ENCODE measurements around the gene HHIPL1. TPM values are rescaled to one million over a fixed set of nuclear protein-coding genes. Genes with fewer than 3 reads are reported as not detected.
A peak's percentile ranks its signal among the peaks of the same experiment; 100 is the strongest.

Gene HHIPL1
- total and polyA plus RNA-seq, 2 of the 8 experiments (the other 6 are each of a cell fraction or from before 2014, with no cell fraction given): 1.5 to 2.6 TPM

DNA sequence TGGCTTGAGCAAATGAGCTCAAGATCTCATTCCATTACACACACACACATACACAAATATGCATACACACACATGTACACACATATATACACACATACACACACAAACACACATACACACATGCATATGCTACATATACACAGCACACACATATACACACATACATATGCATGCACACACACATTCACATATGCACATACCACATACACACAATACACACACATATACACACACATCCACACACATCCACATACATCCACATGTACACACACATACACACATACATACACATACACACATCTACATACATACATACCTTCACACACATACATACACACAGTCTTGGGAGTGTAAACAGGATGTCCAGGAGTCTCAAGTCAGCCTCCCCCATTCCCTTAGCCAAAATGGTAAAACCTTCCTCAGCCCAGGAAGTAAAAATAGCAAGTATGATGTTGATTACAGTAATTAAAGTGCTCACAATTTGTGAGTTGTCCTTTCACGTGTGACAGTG lies 12.8 kb downstream of the HHIPL1 start:
- no peak for FAIRE-seq
- ChIA-PET POLR2A (ENCODE audit: partially characterized antibody) (no interaction called here), CTCF (ENCODE audit: partially characterized antibody) (interaction anchor here (0.6 to 2.9 kb wide), 14 partner anchors 10 to 256 kb away, joined by 3 to 9 read pairs (median 4); partner anchors contain the start of gene HHIPL1)
- H2AK5ac ChIP-seq (ENCODE audit: low read depth, low read length): no peak overlapping the region
- no peak overlapping the region for H3K4me2 ChIP-seq (ENCODE audit: insufficient read depth in 1 of 2, low read depth in 2 of 2, low read length in 2 of 2)
- no peak overlapping the region for H3K14ac ChIP-seq (ENCODE audit: insufficient read length)
- no peak overlapping the region for H3K9ac ChIP-seq (replicated peaks in 1 of 4; ENCODE audit: extremely low read depth in 1 of 4, low read depth in 3 of 4, low read length in 3 of 4)
- H2BK120ac ChIP-seq (replicated peaks; ENCODE audit: low read depth, low read length): no peak overlapping the region
- H3K23me2 ChIP-seq (ENCODE audit: low read depth, low read length): peaks cover 16% of the 10 kb centered on the region
- no peak overlapping the region for H3K56ac ChIP-seq (replicated peaks; ENCODE audit: insufficient read length, low read depth, low read length)
- 0 out of 8 replicates have a peak, but pooled peaks cover 0 to 6% (median 0%) of the 10 kb centered on the region in 4 experiments for H3K36me3 ChIP-seq (ENCODE audit: control insufficient read depth in 2 of 4, insufficient read depth in 4 of 4, low read length in 3 of 4)
- peaks cover 0 to 3% of the 10 kb centered on the region in 2 experiments for H4K20me1 ChIP-seq (replicated peaks in 1 of 2; ENCODE audit: control insufficient read depth in 1 of 2, insufficient read depth in 2 of 2, low read length in 2 of 2)
- no peak overlapping the region for H4K5ac ChIP-seq (ENCODE audit: insufficient read length, low read depth, low read length)
- H2BK12ac ChIP-seq (ENCODE audit: low read depth, low read length): peak overlapping the region; percentile 52; the same call in 1 of the 2 replicates
- DNase-seq (ENCODE audit: low read depth in 1 of 2, low spot score in 2 of 2): no peak
- H3K4ac ChIP-seq (replicated peaks; ENCODE audit: insufficient read length, low read depth, low read length): no peak overlapping the region
- H3K18ac ChIP-seq (ENCODE audit: extremely low read depth, low read length): no peak overlapping the region
- H3K27me3 ChIP-seq (replicated peaks in 1 of 4; ENCODE audit: control insufficient read depth in 3 of 4, extremely low read depth in 1 of 4, insufficient read depth in 3 of 4, low read length in 3 of 4): peaks cover 0 to 11% (median 3%) of the 10 kb centered on the region in 4 experiments; a peak in 3 of 7 replicates
- H3K23ac ChIP-seq (ENCODE audit: insufficient read length): no peak overlapping the region
- no peak overlapping the region for H3K27ac ChIP-seq (ENCODE audit: low read depth, low read length)
- no peak overlapping the region for H4K8ac ChIP-seq (ENCODE audit: extremely low read depth, insufficient read depth, low read length)
- peaks cover 4% of the 10 kb centered on the region; the same call in 1 of the 2 replicates for H3K79me1 ChIP-seq (ENCODE audit: low read depth, low read length)
- H3K9me3 ChIP-seq (ENCODE audit: insufficient read depth in 2 of 2, low read depth in 1 of 2, low read length in 1 of 2): no peaks in the 10 kb centered on the region
- 0 out of 2 replicates have a peak overlapping the region, but pooled peaks have one; percentile 6 for H2BK15ac ChIP-seq (ENCODE audit: low read length)
- H4K91ac ChIP-seq (replicated peaks; ENCODE audit: insufficient read length, low read length): no peak overlapping the region
- 70% methylated on average over 1 of the region's 1 CpG; no CpG with 5 or more reads in 1 of the 2 experiments for WGBS, 2 experiments (ENCODE audit: extremely low coverage in 1 of 2, insufficient coverage in 1 of 2, insufficient read length in 1 of 2, insufficient replicate concordance in 2 of 2, low coverage in 1 of 2, low lambda C conversion rate in 2 of 2, missing lambda C conversion rate in 1 of 2)
- H3K4me1 ChIP-seq (replicated peaks in 1 of 4; ENCODE audit: control insufficient read depth in 3 of 4, insufficient read depth in 4 of 4, low read length in 3 of 4): peaks cover 4 to 23% (median 11%) of the 10 kb centered on the region in 4 experiments
- H2BK5ac ChIP-seq (ENCODE audit: low read depth, low read length): 0 out of 2 replicates have a peak overlapping the region, but pooled peaks have one; percentile 1
- peak overlapping the region; percentile 92; the same call in 1 of the 2 replicates for H2BK20ac ChIP-seq (ENCODE audit: low read length)
- H3K79me2 ChIP-seq (ENCODE audit: control insufficient read depth in 1 of 2, insufficient read depth in 2 of 2, low read length in 2 of 2): no peaks in the 10 kb centered on the region
- no peak overlapping the region for H3K4me3 ChIP-seq (ENCODE audit: extremely low read depth in 1 of 4, insufficient read depth in 2 of 4, low read depth in 3 of 4, low read length in 4 of 4)
- no peak overlapping the region for H2AFZ ChIP-seq (ENCODE audit: low read length)
- TF ChIP-seq PHF8 (conservative IDR thresholded peaks at IDR 0.05; ENCODE audit: low read depth, low read length): no peak
- no peak for TF ChIP-seq SRF (IDR thresholded peaks at IDR 0.05; ENCODE audit: low read depth, low read length)
- TF ChIP-seq BRCA1 (IDR thresholded peaks at IDR 0.05; ENCODE audit: low read depth, low read length): no peak
- no peak for TF ChIP-seq BCL11A (IDR thresholded peaks at IDR 0.05; ENCODE audit: low read depth in 2 of 2, low read length in 2 of 2)
- no peak for TF ChIP-seq NANOG (IDR thresholded peaks at IDR 0.05; ENCODE audit: insufficient read depth, low read depth, low read length, poor library complexity, severe bottlenecking)
- no peak for TF ChIP-seq SP1 (IDR thresholded peaks at IDR 0.05; ENCODE audit: low read depth, low read length)
- no peak for TF ChIP-seq SIX5 (IDR thresholded peaks at IDR 0.05; ENCODE audit: low read depth, low read length)
- TF ChIP-seq KDM1A (IDR thresholded peaks at IDR 0.05; ENCODE audit: borderline replicate concordance, low read length): no peak
- TF ChIP-seq HDAC2 (IDR thresholded peaks at IDR 0.05; ENCODE audit: borderline replicate concordance in 1 of 2, low read depth in 2 of 2, low read length in 2 of 2): no peak
- TF ChIP-seq KDM5A (IDR thresholded peaks at IDR 0.05; ENCODE audit: low read length): no peak
- no peak for TF ChIP-seq EZH2 (IDR thresholded peaks at IDR 0.05; ENCODE audit: low read depth, low read length, severe bottlenecking)
- no peak for TF ChIP-seq ATF3 (IDR thresholded peaks at IDR 0.05; ENCODE audit: insufficient read depth, low read depth, low read length)

Data from H1 (cell line).